ENCODE measurements around the gene WFDC2.

DNA sequence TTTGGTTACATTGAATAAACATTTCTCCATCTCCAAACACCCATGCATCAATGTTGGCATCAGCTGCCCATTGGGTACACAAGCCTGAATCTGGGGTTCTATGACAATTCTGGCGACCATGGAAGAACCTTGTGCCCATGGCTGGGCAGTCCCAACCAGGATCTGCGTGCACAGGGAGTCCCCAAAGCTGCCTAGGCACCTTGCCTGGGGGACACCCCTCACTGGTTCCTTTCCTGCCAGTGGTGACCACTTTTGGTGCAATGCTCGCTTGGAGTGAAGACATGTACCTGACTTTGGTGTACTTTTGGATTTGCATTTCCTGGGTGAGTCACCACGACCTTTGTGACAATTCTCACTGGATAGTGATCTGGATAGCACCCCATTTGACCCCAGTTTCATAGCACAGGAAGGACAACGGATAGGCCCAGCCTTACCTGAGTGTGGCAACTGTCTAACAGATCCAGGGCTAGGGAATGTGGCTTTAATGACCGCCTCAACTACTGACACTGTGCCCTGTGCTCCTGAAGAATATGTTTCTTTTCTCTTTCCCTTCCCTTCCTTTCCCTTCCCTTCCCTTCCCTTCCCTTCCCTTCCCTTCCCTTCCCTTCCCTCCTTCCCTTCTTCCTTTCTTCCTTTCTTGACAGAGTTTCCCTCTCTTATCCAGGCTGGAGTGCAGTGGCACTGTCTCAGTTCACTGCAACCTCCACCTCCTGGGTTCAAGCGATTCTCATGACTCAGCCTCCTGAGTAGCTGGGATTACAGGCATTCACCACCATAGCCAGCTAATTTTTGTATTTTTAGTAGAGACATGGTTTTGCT is 38.7 kb downstream of the WFDC2 start:
- TF ChIP-seq, protein P1, sequence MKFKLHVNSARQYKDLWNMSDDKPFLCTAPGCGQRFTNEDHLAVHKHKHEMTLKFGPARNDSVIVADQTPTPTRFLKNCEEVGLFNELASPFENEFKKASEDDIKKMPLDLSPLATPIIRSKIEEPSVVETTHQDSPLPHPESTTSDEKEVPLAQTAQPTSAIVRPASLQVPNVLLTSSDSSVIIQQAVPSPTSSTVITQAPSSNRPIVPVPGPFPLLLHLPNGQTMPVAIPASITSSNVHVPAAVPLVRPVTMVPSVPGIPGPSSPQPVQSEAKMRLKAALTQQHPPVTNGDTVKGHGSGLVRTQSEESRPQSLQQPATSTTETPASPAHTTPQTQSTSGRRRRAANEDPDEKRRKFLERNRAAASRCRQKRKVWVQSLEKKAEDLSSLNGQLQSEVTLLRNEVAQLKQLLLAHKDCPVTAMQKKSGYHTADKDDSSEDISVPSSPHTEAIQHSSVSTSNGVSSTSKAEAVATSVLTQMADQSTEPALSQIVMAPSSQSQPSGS (IDR thresholded peaks at IDR 0.05; ENCODE audit: low read length) = no peak
- TF ChIP-seq, protein P2, sequence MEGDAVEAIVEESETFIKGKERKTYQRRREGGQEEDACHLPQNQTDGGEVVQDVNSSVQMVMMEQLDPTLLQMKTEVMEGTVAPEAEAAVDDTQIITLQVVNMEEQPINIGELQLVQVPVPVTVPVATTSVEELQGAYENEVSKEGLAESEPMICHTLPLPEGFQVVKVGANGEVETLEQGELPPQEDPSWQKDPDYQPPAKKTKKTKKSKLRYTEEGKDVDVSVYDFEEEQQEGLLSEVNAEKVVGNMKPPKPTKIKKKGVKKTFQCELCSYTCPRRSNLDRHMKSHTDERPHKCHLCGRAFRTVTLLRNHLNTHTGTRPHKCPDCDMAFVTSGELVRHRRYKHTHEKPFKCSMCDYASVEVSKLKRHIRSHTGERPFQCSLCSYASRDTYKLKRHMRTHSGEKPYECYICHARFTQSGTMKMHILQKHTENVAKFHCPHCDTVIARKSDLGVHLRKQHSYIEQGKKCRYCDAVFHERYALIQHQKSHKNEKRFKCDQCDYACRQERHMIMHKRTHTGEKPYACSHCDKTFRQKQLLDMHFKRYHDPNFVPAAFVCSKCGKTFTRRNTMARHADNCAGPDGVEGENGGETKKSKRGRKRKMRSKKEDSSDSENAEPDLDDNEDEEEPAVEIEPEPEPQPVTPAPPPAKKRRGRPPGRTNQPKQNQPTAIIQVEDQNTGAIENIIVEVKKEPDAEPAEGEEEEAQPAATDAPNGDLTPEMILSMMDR (IDR thresholded peaks at IDR 0.05; ENCODE audit: control extremely low read depth in 1 of 3, insufficient read depth in 1 of 3, low read depth in 1 of 3, low read length in 3 of 3) = no peak
- TF ChIP-seq RFX5 (IDR thresholded peaks at IDR 0.05; ENCODE audit: borderline replicate concordance, low read depth, low read length) (no peak), CHD2 (IDR thresholded peaks at IDR 0.05; ENCODE audit: low read length) (no peak), SUZ12 (IDR thresholded peaks at IDR 0.05; ENCODE audit: low read length) (no peak), EZH2 (IDR thresholded peaks at IDR 0.05; ENCODE audit: low read depth, low read length, severe bottlenecking) (no peak), RAD21 (IDR thresholded peaks at IDR 0.05 in 1 of 2, conservative IDR thresholded peaks at IDR 0.05 in 1 of 2; ENCODE audit: low read depth in 2 of 2, low read length in 2 of 2) (no peak), JUN (IDR thresholded peaks at IDR 0.05; ENCODE audit: low read depth, low read length) (no peak), POLR2AphosphoS5 (IDR thresholded peaks at IDR 0.05; ENCODE audit: low read depth, low read length) (no peak), KDM5A (IDR thresholded peaks at IDR 0.05; ENCODE audit: low read length) (no peak)

Measured in H1 (cell line).